HepG2 (cell line): ENCODE measurements around the gene CDKL2. TPM values are rescaled to one million over a fixed set of nuclear protein-coding genes. Genes with fewer than 3 reads are reported as not detected.

Experiments
- ARID2 ChIP-seq: sonication (generic); formaldehyde crosslinking; IDR thresholded peaks from 2 replicates; pipeline ENCODE4 v1.8.1; 2022; ENCODE audit warnings: mild to moderate bottlenecking, missing genetic modification reagents, borderline replicate concordance
- CEBPB ChIP-seq: IDR thresholded peaks from 2 replicates; pipeline ENCODE4 v1.6.1; 2011; ENCODE audit warnings: low read depth, low read length, improper control_type of control experiment, borderline replicate concordance
- DRAP1 ChIP-seq: IDR thresholded peaks from 2 replicates; pipeline ENCODE4 v1.6.1; 2016; ENCODE audit warnings: missing genetic modification reagents, missing compliant biosample characterization
- FOXC1 ChIP-seq: sonication (generic); formaldehyde crosslinking; IDR thresholded peaks from 2 replicates; pipeline ENCODE4 v1.8.0; 2022; ENCODE audit warnings: mild to moderate bottlenecking, missing genetic modification reagents, borderline replicate concordance
- JUN ChIP-seq: sonication (generic); formaldehyde crosslinking; IDR thresholded peaks from 2 replicates; pipeline ENCODE4 v1.4.0; 2020; ENCODE audit warnings: mild to moderate bottlenecking, missing genetic modification reagents
- KDM5B ChIP-seq: sonication (generic); formaldehyde crosslinking; IDR thresholded peaks from 2 replicates; pipeline ENCODE4 v1.4.0; 2020; ENCODE audit warnings: missing genetic modification reagents, mild to moderate bottlenecking, borderline replicate concordance
- KLF13 ChIP-seq: sonication (generic); formaldehyde crosslinking; IDR thresholded peaks from 2 replicates; pipeline ENCODE4 v1.4.0; 2020; ENCODE audit warnings: mild to moderate bottlenecking, missing genetic modification reagents
- KMT2A ChIP-seq: sonication (generic); formaldehyde crosslinking; IDR thresholded peaks from 2 replicates; pipeline ENCODE4 v1.4.0; 2020; ENCODE audit warnings: missing genetic modification reagents
- MIXL1 ChIP-seq: IDR thresholded peaks from 2 replicates; pipeline ENCODE4 v1.6.1; 2016
- NCOA1 ChIP-seq: sonication (generic); formaldehyde crosslinking; IDR thresholded peaks from 2 replicates; pipeline ENCODE4 v1.9.0; 2021; ENCODE audit warnings: missing genetic modification reagents
- NFE2 ChIP-seq: sonication (generic); formaldehyde crosslinking; IDR thresholded peaks from 2 replicates; pipeline ENCODE4 v1.4.0; 2020; ENCODE audit warnings: missing genetic modification reagents
- PRDM4 ChIP-seq: sonication (generic); formaldehyde crosslinking; IDR thresholded peaks from 2 replicates; pipeline ENCODE4 v1.9.0; 2021; ENCODE audit warnings: missing genetic modification reagents, borderline replicate concordance
- RAD51 ChIP-seq: fragments of 450-650 bp; IDR thresholded peaks from 2 replicates; pipeline ENCODE4 v1.6.1; 2016; ENCODE audit warnings: borderline replicate concordance
- RNF219 ChIP-seq: sonication (generic); formaldehyde crosslinking; IDR thresholded peaks from 2 replicates; pipeline ENCODE4 v1.5.0; 2020; ENCODE audit warnings: mild to moderate bottlenecking, missing genetic modification reagents
- SNRNP70 ChIP-seq: fragments of 200-400 bp; formaldehyde crosslinking; IDR thresholded peaks from 2 replicates; pipeline ENCODE4 v1.6.1; 2017; ENCODE audit warnings: mild to moderate bottlenecking, low read depth, low read length, moderate library complexity
- TBL1XR1 ChIP-seq: fragments of 150-350 bp; IDR thresholded peaks from 2 replicates; pipeline ENCODE4 v1.6.1; 2014; ENCODE audit warnings: borderline replicate concordance, low read length; ENCODE audit not compliant: partially characterized antibody
- ZBTB1 ChIP-seq: sonication (generic); formaldehyde crosslinking; IDR thresholded peaks from 2 replicates; pipeline ENCODE4 v1.4.0; 2020; ENCODE audit warnings: missing genetic modification reagents, borderline replicate concordance
- ZC3H4 ChIP-seq: sonication (generic); formaldehyde crosslinking; IDR thresholded peaks from 2 replicates; pipeline ENCODE4 v1.4.0; 2020; ENCODE audit warnings: missing genetic modification reagents, borderline replicate concordance
- ZGPAT ChIP-seq: IDR thresholded peaks from 2 replicates; pipeline ENCODE4 v1.6.1; 2016; ENCODE audit warnings: mild to moderate bottlenecking
- ZNF225 ChIP-seq: sonication (generic); formaldehyde crosslinking; IDR thresholded peaks from 2 replicates; pipeline ENCODE4 v1.4.0; 2020; ENCODE audit warnings: mild to moderate bottlenecking, missing genetic modification reagents
- ZNF292 ChIP-seq: sonication (generic); formaldehyde crosslinking; IDR thresholded peaks from 2 replicates; pipeline ENCODE4 v1.8.1; 2022; ENCODE audit warnings: mild to moderate bottlenecking, low read depth, missing genetic modification reagents, borderline replicate concordance
- ZNF367 ChIP-seq: sonication (generic); formaldehyde crosslinking; IDR thresholded peaks from 2 replicates; pipeline ENCODE4 v1.4.0; 2020; ENCODE audit warnings: missing genetic modification reagents, borderline replicate concordance
- ZNF605 ChIP-seq: sonication (generic); formaldehyde crosslinking; IDR thresholded peaks from 2 replicates; pipeline ENCODE4 v1.8.0; 2022; ENCODE audit warnings: mild to moderate bottlenecking, missing genetic modification reagents
- ZNF678 ChIP-seq: sonication (generic); formaldehyde crosslinking; IDR thresholded peaks from 2 replicates; pipeline ENCODE4 v1.4.0; 2020; ENCODE audit warnings: mild to moderate bottlenecking, missing genetic modification reagents
- polyA plus RNA-seq, 8 experiments: library from polyadenylated mRNA; depleted of rRNA in 3 of 8; stranded (reverse) in 7 of 8; unstranded in 1 of 8; fragments of >200 nt; fragmentation: Illumina TruSeq in 4 of 8; extraction: Trizol in 4 of 8; gene quantifications; 2 replicates each; pipeline versions ENCODE4 v1.2.1 to v1.2.3, GENCODE V29; 2011 to 2016; ENCODE audit warnings: low read depth in 4 of 8, missing spikeins in 1 of 8, mixed read lengths in 1 of 8; ENCODE audit not compliant: insufficient read depth in 1 of 8
- total RNA-seq, 5 experiments: library from RNA; depleted of rRNA; stranded (reverse); fragments of >200 nt; fragmentation: Illumina TruSeq; extraction: Trizol; gene quantifications; 2 replicates each; pipeline ENCODE4 v1.2.3, GENCODE V29; 2016; ENCODE audit warnings: low read depth in 1 of 5

CDKL2 gene
- total and polyA plus RNA-seq, 2 of the 13 experiments (the other 11 are each of a cell fraction or from before 2014, with no cell fraction given): not detected

- TF ChIP-seq PRDM4 (CRISPR knock-in tag) (no peak), ZC3H4 (CRISPR knock-in tag) (no peak), CEBPB (no peak), SNRNP70 (no peak), ZNF367 (CRISPR knock-in tag) (peak; percentile 38; the same call in 1 of the 2 replicates), ZNF678 (no peak), NCOA1 (CRISPR knock-in tag) (peak; percentile 89), FOXC1 (CRISPR knock-in tag) (peak; percentile 90; the same call in 1 of the 2 replicates), MIXL1 (CRISPR knock-in tag) (peak; percentile 38; the same call in 1 of the 2 replicates), ZBTB1 (CRISPR knock-in tag) (no peak), KMT2A (peak; percentile 56; the same call in 1 of the 2 replicates), ZNF225 (CRISPR knock-in tag) (no peak), RNF219 (CRISPR knock-in tag) (peak; percentile 90; the same call in 1 of the 2 replicates), ARID2 (CRISPR knock-in tag) (peak; percentile 69; the same call in 1 of the 2 replicates), KDM5B (CRISPR knock-in tag) (peak; percentile 53; the same call in 1 of the 2 replicates), DRAP1 (peak; percentile 95), NFE2 (CRISPR knock-in tag) (no peak), JUN (CRISPR knock-in tag) (no peak), ZNF292 (CRISPR knock-in tag) (peak; percentile 26; the same call in 1 of the 2 replicates), RAD51 (no peak), ZNF605 (CRISPR knock-in tag) (peak; percentile 82), TBL1XR1 (no peak), KLF13 (CRISPR knock-in tag) (no peak; the same call in 1 of the 2 replicates), ZGPAT (CRISPR knock-in tag) (peak; percentile 84)
Observed at GRCh38 chr4:75673027-75673958, 43.0 kb upstream of the CDKL2 start, which contains the start of gene G3BP2 (continued).
